ENCODE results near the gene ZNF592.
"Not testable (repeated sequence)": the region's sequence is repeated elsewhere in the genome, so short reads cannot be mapped to it uniquely, and the experiment has no call there.

DNA sequence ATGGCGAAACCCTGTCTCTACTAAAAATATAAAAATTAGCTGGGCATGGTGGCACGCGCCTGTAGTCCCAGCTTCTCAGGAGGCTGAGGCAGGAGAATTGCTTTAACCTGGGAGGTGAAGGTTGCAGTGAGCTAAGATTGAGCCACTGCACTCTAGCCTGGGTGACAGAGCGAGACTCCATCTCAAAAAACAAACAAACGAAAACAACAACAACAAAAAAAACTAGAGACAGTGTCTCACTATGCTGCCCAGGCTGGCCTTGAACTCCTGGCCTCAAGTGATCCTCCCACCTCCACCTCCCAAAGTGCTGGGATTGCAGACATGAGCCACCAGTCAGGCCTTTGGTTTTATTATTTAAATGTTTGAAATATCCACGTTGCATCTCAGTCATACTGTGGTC is 3.3 kb downstream of the ZNF592 start:
- TF ChIP-seq, protein P1, sequence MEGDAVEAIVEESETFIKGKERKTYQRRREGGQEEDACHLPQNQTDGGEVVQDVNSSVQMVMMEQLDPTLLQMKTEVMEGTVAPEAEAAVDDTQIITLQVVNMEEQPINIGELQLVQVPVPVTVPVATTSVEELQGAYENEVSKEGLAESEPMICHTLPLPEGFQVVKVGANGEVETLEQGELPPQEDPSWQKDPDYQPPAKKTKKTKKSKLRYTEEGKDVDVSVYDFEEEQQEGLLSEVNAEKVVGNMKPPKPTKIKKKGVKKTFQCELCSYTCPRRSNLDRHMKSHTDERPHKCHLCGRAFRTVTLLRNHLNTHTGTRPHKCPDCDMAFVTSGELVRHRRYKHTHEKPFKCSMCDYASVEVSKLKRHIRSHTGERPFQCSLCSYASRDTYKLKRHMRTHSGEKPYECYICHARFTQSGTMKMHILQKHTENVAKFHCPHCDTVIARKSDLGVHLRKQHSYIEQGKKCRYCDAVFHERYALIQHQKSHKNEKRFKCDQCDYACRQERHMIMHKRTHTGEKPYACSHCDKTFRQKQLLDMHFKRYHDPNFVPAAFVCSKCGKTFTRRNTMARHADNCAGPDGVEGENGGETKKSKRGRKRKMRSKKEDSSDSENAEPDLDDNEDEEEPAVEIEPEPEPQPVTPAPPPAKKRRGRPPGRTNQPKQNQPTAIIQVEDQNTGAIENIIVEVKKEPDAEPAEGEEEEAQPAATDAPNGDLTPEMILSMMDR (IDR thresholded peaks at IDR 0.05; ENCODE audit: poor library complexity, severe bottlenecking), result not testable (repeated sequence)
- TF ChIP-seq EP300 (conservative IDR thresholded peaks at IDR 0.05; ENCODE audit: poor library complexity, severe bottlenecking); SMC3 (conservative IDR thresholded peaks at IDR 0.05; ENCODE audit: poor library complexity); TAF1 (IDR thresholded peaks at IDR 0.05; ENCODE audit: low read depth); POLR2AphosphoS5 (IDR thresholded peaks at IDR 0.05): not testable (repeated sequence)
- TF ChIP-seq, protein P2, sequence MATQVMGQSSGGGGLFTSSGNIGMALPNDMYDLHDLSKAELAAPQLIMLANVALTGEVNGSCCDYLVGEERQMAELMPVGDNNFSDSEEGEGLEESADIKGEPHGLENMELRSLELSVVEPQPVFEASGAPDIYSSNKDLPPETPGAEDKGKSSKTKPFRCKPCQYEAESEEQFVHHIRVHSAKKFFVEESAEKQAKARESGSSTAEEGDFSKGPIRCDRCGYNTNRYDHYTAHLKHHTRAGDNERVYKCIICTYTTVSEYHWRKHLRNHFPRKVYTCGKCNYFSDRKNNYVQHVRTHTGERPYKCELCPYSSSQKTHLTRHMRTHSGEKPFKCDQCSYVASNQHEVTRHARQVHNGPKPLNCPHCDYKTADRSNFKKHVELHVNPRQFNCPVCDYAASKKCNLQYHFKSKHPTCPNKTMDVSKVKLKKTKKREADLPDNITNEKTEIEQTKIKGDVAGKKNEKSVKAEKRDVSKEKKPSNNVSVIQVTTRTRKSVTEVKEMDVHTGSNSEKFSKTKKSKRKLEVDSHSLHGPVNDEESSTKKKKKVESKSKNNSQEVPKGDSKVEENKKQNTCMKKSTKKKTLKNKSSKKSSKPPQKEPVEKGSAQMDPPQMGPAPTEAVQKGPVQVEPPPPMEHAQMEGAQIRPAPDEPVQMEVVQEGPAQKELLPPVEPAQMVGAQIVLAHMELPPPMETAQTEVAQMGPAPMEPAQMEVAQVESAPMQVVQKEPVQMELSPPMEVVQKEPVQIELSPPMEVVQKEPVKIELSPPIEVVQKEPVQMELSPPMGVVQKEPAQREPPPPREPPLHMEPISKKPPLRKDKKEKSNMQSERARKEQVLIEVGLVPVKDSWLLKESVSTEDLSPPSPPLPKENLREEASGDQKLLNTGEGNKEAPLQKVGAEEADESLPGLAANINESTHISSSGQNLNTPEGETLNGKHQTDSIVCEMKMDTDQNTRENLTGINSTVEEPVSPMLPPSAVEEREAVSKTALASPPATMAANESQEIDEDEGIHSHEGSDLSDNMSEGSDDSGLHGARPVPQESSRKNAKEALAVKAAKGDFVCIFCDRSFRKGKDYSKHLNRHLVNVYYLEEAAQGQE (IDR thresholded peaks at IDR 0.05; ENCODE audit: borderline replicate concordance), result not testable (repeated sequence)
